SK-N-MC (cell line): ENCODE measurements around the gene TPSAB1.

Experiments used
- DNase-seq: peaks from one replicate; pipeline ENCODE4 v3.0.0-alpha.2; 2011; ENCODE audit warnings: low read depth, low spot score
- H3K27ac ChIP-seq: fragments of 200-600 bp; sonication (generic); 2 replicates; pipeline ENCODE4 v1.5.1; 2016; ENCODE audit warnings: mixed run types
- H3K36me3 ChIP-seq: fragments of 200-600 bp; sonication (generic); 2 replicates; pipeline ENCODE4 v1.6.1; 2017; ENCODE audit warnings: antibody characterized with exemption, low read length, mixed read lengths; ENCODE audit not compliant: insufficient read depth
- H3K4me3 ChIP-seq: fragments of 200-600 bp; sonication (generic); 2 replicates; pipeline ENCODE4 v1.5.1; 2016
- H3K9ac ChIP-seq: fragments of 200-600 bp; sonication (generic); 2 replicates; pipeline ENCODE4 v1.8.0; 2017; ENCODE audit warnings: mixed run types, mixed read lengths; ENCODE audit not compliant: insufficient read length
- H3K9me3 ChIP-seq: fragments of 200-600 bp; sonication (generic); 2 replicates; pipeline ENCODE4 v1.6.1; 2017; ENCODE audit warnings: low read depth, mild to moderate bottlenecking, antibody characterized with exemption, low read length, moderate library complexity, mixed read lengths
- EZH2 ChIP-seq: fragments of 200-600 bp; sonication (generic); IDR thresholded peaks from one replicate; pipeline ENCODE4 v1.6.1; 2017; ENCODE audit warnings: antibody characterized with exemption
- FOXP2 ChIP-seq: optimal IDR thresholded peaks from 2 replicates; pipeline ENCODE3; 2011; ENCODE audit warnings: mild to moderate bottlenecking, moderate library complexity; ENCODE audit not compliant: insufficient read depth; ENCODE audit errors: extremely low read length, control extremely low read depth
- POLR2AphosphoS5 ChIP-seq: IDR thresholded peaks from 2 replicates; pipeline ENCODE4 v1.6.1; 2012; ENCODE audit warnings: mild to moderate bottlenecking, low read depth, low read length, borderline replicate concordance

TPSAB1 gene

DNA sequence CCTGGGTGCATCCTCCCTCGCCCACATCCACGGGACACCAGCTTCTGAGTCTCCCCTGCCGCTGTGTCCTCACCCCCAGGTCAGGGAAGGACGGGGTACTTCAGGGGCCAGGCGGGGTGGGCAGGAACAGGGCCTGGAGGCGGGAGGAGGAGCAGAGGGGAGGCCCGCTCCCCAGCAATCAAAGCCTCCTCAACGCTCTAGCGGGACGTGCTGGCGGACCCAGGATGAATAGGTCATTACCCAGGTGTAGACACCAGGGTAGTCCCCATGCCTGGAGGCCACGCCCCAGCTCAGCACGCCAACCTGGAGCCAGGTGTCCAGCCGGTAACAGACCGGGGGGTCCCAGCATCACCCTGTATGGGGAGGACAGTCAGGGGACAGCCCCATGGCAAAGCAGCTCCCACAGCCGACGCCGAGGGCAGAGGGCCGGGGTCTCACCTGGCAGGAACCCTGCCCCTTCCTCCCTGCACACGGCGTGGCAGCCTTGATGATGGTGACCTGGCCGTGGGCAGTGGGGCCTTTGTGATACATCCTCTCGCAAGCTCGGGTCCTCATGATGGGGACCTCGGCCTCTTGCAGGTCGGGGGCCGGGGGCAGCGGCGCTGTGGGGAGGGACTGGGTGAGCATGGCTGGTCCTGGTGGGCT lies 39.6 kb downstream of the TPSAB1 start:
- Histone ChIP-seq H3K27ac (no peak overlapping the region), H3K9me3 (no peaks in the 10 kb centered on the region), H3K36me3 (no peaks in the 10 kb centered on the region), H3K9ac (no peak overlapping the region), H3K4me3 (no peak overlapping the region)
- TF ChIP-seq FOXP2 (no peak), EZH2 (no peak), POLR2AphosphoS5 (no peak)
- DNase-seq: no peak

DNA sequence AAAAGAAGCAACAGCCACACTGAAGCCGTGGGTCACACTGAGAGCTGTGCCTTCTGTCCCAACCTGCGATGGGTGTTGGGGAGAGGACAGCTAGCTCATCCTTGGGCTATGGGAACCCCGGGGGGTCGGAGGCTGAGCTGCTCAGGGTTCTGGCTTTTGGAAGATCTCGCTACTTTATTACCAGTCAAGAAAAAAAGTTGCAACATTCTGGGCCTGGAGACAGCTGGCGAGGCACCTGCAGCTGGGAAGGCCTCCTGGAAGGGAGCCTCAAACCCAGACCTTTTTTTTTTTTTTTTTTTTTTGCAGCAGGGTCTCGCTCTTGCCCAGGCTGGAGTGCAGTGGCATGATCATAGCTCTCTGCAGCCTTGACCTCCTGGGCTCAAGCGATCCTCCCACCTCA lies 40.3 kb downstream of the TPSAB1 start:
- no peak overlapping the region for H3K9ac ChIP-seq
- no peaks in the 10 kb centered on the region for H3K9me3 ChIP-seq
- H3K27ac ChIP-seq: no peak overlapping the region
- no peaks in the 10 kb centered on the region for H3K36me3 ChIP-seq
- no peak for TF ChIP-seq FOXP2
- no peak for TF ChIP-seq EZH2
- TF ChIP-seq POLR2AphosphoS5: no peak
- H3K4me3 ChIP-seq: no peak overlapping the region
- no peak for DNase-seq

DNA sequence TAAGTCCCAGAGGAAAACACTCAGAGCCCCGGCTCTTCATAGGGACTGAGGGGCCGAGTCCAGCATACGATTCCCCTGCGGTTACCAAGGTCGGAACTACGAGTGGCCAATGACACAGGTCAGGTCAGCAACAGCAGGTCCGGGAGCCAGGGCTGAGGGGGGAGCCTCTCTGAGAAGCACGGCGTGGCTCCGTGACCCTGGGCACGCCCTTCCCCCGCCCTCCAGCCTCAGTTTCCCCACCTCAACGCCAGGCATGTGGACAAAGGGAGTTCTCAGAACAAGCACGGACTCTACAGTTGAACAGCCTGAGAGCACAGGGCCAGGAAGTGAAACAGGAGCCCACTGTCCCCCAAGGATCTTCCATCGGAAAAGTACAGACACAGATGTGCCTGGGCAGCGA lies 41.0 kb downstream of the TPSAB1 start:
- H3K27ac ChIP-seq: no peak overlapping the region

DNA sequence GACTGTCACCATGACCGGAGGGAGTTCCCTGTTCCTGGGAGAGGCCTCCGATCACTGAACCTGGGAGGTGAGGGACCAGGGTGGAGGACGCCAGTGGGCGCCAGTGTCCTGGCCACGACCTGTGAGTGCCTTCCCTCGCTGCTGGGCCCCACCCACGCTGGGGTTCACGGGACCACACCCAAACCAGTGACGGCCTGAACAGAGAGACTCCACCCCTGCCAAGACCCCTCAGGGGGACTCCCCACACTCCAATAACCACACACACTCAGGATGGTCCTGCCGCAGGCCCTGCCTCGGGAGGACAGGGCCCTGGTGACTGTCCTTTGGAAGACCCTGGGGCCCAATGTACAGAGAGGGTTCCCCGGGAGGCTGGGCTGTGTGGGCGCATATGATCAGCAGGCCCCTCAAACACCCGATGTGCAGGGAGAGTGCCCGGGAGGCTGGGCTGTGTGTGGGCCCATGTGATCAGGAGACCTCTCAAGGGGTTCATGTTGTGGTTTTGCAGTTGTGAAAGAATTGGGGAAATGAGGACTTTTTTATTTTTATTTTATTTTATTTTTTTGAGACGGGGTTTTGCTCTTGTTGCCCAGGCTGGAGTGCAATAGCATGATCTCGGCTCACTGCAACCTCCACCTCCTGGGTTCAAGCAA lies 41.9 kb downstream of the TPSAB1 start:
- no peak overlapping the region for H3K4me3 ChIP-seq
- no peak overlapping the region for H3K27ac ChIP-seq
- H3K36me3 ChIP-seq: no peaks in the 10 kb centered on the region
- H3K9me3 ChIP-seq: no peaks in the 10 kb centered on the region
- no peak overlapping the region for H3K9ac ChIP-seq
- no peak for TF ChIP-seq EZH2
- TF ChIP-seq FOXP2: no peak
- no peak for TF ChIP-seq POLR2AphosphoS5
- DNase-seq: no peak

More for the DNA sequence above, 41.0 kb downstream of the TPSAB1 start:
- Histone ChIP-seq H3K36me3 (no peaks in the 10 kb centered on the region), H3K9me3 (no peaks in the 10 kb centered on the region), H3K9ac (no peak overlapping the region), H3K4me3 (no peak overlapping the region)
- no peak for DNase-seq
- no peak for TF ChIP-seq FOXP2
- no peak for TF ChIP-seq POLR2AphosphoS5
- TF ChIP-seq EZH2: no peak

DNA sequence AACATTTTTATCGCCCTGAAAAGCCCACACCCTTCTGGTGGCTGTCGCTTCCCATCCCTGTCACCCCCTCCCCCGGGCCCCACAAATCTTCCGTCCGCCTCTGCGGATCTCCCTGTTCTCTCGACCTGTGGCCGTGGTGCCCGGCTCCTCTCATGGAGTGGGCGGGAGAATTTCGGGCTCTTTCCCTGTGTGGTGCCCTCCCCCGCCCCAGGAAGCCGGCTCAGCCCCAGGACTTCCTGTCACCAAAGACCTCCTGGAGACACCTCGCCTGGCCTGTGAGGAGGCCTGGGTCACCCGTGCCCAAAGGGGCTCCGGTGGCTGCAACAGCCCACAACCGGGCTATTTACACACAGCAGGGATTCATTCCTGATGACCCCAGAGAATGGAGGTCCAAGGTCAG lies 42.8 kb downstream of the TPSAB1 start:
- DNase-seq: no peak
- no peak for TF ChIP-seq FOXP2
- TF ChIP-seq POLR2AphosphoS5: no peak
- no peak for TF ChIP-seq EZH2
- Histone ChIP-seq H3K27ac (no peak overlapping the region), H3K9ac (no peak overlapping the region), H3K4me3 (no peak overlapping the region), H3K36me3 (no peaks in the 10 kb centered on the region), H3K9me3 (no peaks in the 10 kb centered on the region)

DNA sequence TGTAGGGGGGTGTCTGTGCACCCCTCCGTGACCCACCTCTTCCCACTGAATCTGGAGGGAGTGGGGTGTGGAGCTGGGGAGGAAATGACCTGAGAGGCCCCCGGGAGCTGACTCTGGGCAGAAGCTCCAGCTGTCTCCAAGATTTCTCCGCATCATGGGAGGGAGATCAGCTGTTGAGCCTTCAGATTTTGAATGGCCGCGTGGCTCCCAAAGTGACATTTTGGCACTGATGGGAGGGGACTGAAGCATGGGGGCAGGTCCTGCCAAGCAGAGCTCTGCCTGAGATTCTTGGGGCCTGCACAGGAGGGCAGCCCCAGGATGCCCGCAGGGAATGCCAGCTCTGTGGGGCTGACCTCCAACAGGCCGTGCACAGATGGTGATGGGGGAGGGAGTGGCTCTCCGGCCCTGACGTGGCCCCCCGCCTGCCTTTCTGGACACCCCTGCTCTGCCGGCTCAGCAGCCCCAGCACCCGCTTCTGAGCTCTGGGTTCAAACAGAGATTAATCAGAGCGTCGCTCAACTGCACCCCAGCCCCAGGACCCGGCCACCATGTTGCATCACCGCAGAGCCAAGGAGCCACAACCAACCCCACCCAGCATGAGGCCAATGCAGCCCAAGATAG lies 43.6 kb downstream of the TPSAB1 start:
- H3K4me3 ChIP-seq: no peak overlapping the region
- TF ChIP-seq POLR2AphosphoS5 (no peak), EZH2 (no peak), FOXP2 (no peak)
- no peaks in the 10 kb centered on the region for H3K9me3 ChIP-seq
- no peak for DNase-seq
- no peak overlapping the region for H3K27ac ChIP-seq
- H3K9ac ChIP-seq: no peak overlapping the region
- no peaks in the 10 kb centered on the region for H3K36me3 ChIP-seq

DNA sequence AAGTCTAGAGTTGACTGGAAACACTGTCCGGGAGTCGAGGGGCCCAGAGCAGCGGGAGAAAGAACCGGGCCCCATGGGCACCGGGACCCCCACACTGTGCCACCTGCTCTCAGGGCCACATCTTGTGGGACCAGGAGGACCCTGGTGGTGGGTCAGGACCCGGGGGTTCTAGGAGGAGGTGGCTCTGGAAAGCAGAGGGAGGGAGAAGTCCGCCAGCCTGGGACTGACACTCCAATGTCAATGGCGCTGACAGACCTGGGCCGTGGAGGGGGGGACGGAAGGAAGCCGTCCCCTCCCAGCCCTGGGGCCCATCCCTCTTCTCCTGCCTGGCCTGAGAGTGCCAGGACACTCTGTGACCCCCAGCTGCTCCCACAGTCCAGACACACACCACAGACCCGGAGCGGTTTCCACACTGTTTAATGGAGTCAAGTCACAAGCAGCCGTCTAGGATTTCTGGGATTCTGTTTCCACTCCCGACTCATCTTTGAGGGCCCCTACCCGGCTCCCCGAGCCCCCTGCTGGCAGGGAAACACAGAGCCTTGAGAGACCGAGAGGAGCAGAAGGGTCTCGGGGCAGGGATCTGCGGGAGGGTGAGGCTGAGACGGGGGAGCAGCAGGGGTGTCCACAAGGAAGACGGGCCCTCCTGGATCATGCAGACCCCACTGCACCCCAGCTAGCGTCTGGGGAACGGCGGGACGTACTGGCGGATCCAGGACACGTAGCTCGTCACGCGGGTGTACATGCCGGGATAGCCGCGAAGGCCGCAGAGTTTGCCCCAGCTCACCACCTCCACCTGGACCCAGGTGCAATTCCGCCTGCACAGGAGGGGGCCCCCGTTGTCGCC lies 45.4 kb downstream of the TPSAB1 start:
- Histone ChIP-seq H3K36me3 (no peaks in the 10 kb centered on the region), H3K27ac (no peak overlapping the region), H3K9ac (no peak overlapping the region), H3K4me3 (no peak overlapping the region), H3K9me3 (no peaks in the 10 kb centered on the region)
- TF ChIP-seq FOXP2 (no peak), EZH2 (no peak), POLR2AphosphoS5 (no peak)
- no peak for DNase-seq

DNA sequence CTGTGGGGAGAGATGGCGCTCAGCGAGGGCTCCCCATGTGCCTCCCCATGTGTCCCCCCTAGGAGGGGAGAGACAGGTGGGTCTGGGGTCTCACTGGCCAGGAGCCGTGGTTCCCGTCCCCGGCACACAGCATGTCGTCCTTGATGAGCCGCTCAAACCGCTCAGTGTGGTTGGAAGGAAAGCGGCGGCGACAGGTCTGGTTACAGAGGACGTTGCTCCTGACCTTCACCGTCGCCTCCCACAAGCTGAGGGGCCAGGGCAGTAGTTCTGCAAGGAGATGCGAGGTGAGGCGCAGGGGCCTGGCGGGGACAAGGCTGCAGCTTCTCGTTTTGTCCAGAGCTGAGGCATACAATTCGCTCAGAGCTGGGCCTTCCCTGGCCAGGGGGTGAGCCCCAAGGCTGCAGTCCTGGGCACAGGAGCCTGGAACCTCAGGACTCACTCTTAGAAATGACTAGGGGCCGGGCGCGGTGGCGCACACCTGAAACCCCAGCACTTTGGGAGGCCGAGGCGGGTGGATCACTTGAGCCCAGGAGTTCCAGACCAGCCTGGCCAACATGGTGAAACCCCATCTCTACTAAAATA lies 46.1 kb downstream of the TPSAB1 start:
- Histone ChIP-seq H3K9me3 (no peaks in the 10 kb centered on the region), H3K27ac (no peak overlapping the region), H3K9ac (no peak overlapping the region), H3K36me3 (no peaks in the 10 kb centered on the region), H3K4me3 (no peak overlapping the region)
- DNase-seq: no peak
- TF ChIP-seq FOXP2: no peak
- no peak for TF ChIP-seq EZH2
- no peak for TF ChIP-seq POLR2AphosphoS5
